HT1080 (cell line): Measurements from ENCODE around the gene ATP9A. TPM values are rescaled to one million over a fixed set of nuclear protein-coding genes. Genes with fewer than 3 reads are reported as not detected.
A peak's percentile ranks its signal among the peaks of the same experiment; 100 is the strongest.

ENCODE experiments used
- DNase-seq: peaks from one replicate; pipeline ENCODE4 v3.0.0-alpha.2; 2015; ENCODE audit warnings: low read depth
- total RNA-seq: library from RNA; depleted of rRNA; stranded (reverse); fragments of >200 nt; shearing (Covaris generic); gene quantifications from 2 replicates; pipeline ENCODE4 v1.2.3, GENCODE V29; 2014

Gene ATP9A
- total RNA-seq, 1 experiment from 2014 or later, result 3.0 TPM

- DNase-seq, result no peak
These were observed 160.1 kb downstream of the ATP9A start for GRCh38 chr20:51608061-51608460.

DNA sequence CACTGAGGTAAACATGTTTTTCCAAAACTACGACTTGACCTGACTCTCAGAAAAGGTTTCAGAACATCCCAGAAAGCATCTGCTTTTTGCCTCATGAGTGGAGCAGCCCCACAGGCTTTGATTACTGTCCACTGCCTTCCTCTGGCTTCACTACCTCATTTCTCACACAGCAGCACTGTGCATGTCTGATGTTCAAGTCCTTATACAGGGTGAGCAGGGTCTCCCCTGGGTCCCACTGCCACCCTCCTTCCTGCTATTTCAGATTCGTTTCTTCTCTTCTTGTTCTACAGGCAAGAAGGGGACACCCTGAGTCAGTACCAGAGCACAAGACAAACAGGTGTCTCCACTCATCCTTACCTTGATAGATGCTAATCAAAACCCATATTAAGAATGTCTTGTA is 161.0 kb downstream of the ATP9A start:
- no peak for DNase-seq

DNA sequence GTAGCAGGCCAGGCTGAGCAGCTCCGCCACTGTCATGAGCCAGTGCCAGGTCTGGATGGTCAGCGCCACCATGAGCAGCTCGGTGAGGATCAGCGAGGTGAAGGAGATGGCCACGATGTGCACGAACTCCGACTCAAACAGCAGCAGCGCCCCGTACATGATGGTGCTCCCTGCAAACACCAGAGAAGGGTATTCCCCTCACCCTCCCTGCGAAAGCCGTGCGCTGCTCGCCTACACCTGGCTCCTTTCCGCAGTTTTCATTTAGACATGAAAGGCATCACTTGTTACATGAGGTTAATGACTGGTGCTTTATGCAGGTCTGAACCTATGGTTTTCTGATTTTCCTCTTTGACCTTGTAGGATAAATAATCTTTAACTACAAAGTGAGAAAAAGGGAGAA is 163.3 kb downstream of the ATP9A start:
- no peak for DNase-seq

DNA sequence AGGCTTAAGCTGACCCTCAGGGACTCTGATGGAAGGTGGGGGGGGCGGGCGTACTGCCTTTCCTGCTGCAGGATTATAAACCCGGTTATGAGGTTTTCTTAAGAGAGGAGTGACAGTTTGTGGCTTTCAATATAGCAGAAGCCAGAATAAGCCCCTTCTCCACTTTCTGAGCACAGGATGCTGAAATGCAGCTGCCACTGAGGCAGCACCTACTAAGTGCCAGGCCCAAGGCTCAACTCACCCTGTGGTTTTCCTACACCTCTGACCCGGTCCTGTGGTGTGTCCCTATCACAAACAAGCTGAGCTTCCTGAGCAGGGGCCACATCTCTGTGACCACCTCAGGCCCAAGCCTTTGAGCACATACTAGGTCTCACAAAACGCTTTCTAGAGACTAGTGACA is 166.1 kb downstream of the ATP9A start:
- DNase-seq, result no peak

DNA sequence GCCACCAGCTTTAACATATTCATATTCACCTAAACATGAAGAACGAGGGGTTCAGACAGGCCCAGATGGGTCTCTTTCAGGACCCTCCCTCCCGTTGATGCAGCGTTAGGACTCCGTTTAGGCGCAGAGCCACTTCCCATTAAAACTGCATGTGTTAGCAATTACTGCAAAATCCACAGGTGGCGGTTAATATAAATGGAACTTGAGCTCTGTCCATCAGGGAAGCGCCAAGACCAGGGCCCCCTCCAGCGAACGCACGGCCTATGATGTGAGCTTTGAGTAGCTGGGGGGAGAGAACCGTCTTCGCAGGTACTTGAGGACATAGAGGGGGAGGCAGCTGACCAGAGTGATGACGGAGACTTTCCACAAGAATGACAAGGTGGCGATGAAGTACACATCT is 167.2 kb downstream of the ATP9A start:
- DNase-seq, result no peak

DNA sequence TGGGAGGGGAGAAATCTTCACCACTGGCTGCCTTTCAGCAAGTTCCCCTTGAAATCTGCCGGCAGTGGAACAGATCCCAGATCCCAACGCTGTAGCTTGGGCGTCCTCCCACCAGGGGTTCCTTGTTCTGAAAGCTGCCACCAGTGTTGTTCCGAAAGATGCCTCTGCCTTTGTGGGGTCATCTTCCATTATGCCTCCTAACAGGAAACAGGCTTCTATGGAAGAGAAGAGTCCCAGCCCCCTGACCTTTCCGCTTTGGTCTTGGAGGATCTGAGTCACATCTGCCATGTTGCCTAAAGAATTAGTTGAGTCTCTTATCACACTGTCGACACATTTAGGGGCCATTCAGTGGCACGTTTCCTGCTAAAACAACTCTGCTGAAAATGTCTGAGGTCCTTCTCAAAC is 168.2 kb downstream of the ATP9A start:
- no peak for DNase-seq

- no peak for DNase-seq
These were observed 169.6 kb downstream of the ATP9A start for GRCh38 chr20:51598556-51598955.

DNA sequence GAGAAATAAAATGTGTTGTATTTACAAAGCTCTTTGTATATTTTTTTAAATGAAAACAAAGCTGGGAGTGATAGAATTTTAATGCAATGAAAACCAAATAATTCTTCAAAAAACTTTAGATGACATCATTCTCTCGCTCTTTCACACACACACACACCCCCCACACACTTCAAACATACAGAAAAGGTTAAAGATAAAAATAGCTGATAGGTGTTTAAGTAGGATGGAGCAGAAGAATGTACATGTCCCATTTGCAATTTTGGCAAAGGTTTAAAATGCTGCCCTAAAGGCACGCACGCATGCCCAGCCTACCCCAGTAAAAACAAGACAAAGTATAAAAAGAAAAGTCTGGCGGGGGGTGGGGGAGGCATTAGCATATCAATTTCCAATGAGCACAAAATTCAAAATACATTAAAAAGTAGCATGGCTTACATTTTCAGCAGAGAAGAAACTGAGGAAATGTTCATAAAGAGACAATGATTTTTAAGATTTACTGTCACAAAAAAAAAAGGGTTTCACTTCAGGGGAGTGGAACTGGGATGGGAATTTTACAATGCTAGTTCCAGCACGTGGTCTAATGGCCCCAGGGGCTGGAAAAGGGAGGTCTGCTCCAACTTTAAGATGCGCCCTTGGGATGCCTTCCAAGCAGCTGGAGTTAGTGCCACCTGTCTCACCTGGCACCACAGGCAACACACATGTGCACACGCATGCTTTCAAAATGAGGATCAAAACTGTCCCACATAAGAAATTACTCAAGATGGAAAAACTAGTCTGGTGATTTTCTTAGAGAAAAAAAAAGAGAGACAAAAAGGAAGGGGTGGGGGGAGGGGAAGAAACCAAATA is 170.6 kb downstream of the ATP9A start:
- no peak for DNase-seq

GRCh38 chr20:51596668-51597388 is 171.4 kb downstream of the ATP9A start:
- no peak for DNase-seq

- DNase-seq, result no peak
These were observed 172.4 kb downstream of the ATP9A start for GRCh38 chr20:51595744-51596143.

DNA sequence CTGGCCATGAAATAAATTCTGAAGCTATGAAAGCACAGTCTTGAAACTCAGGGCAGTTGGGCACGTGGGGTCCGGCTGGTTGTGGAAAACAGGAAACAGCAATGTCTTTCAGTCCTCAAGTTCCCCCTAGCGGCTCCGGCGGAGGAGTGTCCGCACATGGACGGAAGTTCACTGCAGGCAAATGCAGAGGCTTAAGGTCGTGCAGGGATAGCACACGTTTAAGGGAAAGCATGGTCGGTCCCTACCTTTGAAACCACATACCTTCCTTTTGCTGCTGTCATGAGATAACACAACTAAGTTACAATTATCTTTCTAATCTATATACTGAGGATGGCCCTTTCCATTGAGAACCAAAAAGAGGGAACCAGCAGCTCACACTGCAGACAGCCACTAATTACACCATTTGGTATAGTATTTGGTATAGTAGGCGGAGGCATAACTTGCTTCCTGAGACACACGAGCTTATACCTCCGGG is 173.1 kb downstream of the ATP9A start:
- DNase-seq, result peak; percentile 79

DNA sequence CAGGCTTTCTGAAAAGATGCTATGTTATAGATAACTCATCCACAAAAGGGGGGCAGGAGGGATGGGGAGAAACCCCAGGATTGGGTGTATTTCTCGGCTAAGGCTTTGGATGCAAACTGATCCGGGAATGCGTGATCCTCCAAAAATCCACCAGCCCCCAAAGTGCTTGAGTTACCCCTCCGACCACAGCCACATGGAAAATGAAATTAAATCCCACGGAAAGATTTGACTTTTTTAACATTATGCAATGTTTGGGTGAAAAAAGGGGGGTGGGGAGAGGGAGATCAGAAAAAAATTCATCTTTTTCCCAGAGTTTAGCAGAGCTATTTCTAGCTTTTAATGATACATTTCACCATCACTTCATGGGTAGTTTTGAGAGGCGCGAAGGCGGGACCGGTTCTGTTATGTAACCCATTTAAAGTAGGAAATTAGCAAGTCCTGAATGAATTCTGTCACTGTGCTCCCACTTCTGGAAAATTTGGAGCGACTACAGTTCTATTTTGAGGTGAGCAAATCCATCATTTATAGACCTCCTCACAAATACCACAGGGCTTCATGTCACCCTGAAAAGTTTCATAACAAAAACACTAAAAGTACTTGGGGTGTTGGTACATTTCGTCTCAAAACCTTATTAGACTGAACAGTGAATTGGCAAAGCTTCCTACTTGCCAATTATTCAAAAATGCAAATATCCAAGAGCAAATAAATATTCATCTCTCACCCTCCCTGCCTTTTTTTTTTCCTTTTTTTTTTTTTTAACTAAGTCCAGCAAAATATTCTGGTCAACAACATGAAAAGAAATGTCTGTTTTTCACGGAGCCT is 173.7 kb downstream of the ATP9A start:
- no peak for DNase-seq

GRCh38 chr20:51593584-51593983 is 174.6 kb downstream of the ATP9A start:
- DNase-seq, result no peak

- DNase-seq, result no peak
These were observed 175.6 kb downstream of the ATP9A start for GRCh38 chr20:51592564-51592963.

DNA sequence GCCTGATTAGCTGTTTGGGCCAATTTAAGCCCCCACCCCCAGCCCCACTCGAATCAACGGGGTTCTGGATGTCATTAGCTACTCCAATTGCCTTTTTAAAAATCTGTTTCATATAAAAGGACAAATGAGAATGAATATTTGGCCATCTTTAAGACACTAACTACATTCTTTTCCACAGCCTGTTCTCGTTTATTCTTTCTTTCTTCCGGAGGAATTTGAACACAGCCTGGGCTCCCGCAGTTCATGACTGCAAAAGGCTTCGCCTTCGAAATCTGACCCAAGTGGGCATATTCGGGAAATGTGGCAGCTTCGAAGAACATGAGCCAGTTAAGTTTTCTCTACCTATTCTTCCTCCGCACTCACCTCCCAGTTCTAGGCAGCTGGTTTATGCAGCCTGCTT is 176.3 kb downstream of the ATP9A start:
- DNase-seq, result no peak

DNA sequence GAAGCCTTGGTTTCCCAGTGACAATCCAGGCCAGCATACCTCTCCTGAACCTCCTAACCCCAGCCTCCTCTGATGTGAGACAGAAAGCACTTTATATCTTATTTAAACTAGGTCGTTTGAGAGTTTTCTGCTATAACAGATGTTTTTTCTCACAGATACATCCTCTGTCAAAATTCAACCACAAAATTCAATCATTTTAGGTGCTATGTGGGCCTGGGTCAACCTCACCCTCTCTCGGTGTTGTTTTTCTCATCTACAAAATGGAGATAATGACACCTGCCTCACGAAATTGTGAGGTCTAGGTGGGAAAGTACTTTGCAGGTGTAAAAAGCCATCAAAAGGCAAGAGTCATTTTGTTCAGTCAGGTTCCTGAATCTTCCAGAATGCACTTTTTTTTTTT is 179.4 kb downstream of the ATP9A start:
- DNase-seq, result no peak

DNA sequence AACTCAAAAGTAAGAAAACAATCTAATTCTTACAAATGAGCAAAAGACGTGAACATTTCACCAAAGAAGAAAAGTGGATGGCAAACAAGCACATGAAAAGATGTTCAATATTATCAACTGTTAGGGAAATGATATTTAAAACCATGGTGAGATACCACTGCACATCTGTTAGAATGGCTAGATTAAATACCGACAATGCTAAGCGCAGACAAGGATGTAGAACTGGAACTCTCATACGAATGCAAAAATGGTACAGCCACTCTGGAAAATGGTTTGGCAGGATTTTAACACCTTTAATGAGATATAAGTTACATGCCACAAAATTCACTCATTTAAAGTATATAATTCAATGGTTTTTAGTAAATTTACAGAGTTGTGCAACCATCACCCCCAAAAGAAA is 181.0 kb downstream of the ATP9A start:
- DNase-seq, result no peak

DNA sequence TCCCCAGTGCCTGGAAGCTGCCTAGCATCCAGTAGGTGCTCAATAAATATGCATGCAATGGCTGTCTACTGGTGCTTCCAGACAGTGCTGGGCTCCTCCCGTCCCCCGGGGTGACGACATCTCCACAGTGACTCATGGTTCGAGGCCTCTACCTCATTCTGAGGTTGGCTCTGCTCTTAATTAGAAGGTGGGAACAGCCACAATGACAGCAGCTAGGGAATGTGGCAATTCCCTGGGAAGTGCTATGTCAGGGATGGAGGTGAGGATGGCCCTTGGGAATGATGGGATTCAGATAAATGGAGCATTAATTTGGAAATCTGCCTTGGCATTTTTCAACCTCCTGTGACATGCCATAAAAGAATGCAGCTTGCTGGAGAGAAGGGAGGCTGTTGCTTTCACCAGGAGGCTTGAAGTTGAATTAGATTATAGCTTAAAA is 182.2 kb downstream of the ATP9A start:
- DNase-seq, result peak; percentile 79

GRCh38 chr20:51585148-51585547 is 183.0 kb downstream of the ATP9A start:
- DNase-seq, result no peak

DNA sequence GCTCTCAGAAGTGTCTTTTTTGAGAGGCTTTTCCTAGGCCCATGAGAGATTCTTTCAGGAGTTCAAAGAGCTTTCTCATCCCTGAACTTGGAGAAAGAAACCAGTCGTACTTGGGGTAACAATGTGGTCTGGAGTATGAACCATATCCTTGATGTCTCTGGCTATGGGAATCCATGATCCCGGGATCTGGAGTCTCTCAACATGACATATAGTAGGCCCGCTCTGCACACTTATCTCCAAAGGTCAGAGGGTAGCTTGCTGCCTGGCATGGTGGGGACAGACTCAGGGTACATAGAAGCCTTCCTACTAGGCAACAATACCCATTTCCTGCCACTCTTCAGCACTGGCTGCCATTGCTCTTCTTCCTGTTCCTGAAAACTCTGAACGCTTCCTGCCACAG is 183.5 kb downstream of the ATP9A start:
- no peak for DNase-seq

DNA sequence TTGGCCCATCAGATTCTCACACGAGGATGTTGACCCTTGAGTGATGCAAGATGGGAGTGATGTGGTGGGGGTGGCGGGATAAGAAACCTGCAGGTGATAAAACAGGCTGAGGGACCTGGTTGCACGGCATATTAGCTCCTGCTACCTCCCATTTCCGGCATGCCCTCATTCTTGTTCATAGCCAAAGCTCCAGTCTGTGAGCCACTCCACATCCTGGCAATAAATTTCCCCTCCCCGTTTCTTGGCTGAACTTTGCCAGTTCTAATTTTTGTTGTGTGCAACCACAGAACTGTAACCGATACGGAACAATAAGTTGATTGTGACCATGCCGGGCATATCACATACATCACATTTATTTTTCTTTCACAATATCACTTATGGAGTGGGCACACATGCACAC is 184.1 kb downstream of the ATP9A start:
- peak; percentile 6 for DNase-seq

GRCh38 chr20:51583499-51583898 is 184.7 kb downstream of the ATP9A start:
- DNase-seq, result no peak
